HG03039 (cell line): Measurements from ENCODE around the gene SPIN2A.
"Not testable (repeated sequence)": the region's sequence is repeated elsewhere in the genome, so short reads cannot be mapped to it uniquely, and the experiment has no call there.

ENCODE experiments used
- ATAC-seq: cut with Tn5 transposase; IDR thresholded peaks from one replicate; pipeline ENCODE4 v1.9.1; 2021; ENCODE audit warnings: mild to moderate bottlenecking, moderate library complexity; ENCODE audit not compliant: unreplicated experiment

Gene SPIN2A

GRCh38 chrX:57103489-57103888 is 33.7 kb downstream of the SPIN2A start:
- ATAC-seq, result no peak

- ATAC-seq, result not testable (repeated sequence)
Measured at GRCh38 chrX:57102918-57103317, 34.3 kb downstream of the SPIN2A start.
